ENCODE measurements around the gene RAB27A.

- TF ChIP-seq, protein P1, sequence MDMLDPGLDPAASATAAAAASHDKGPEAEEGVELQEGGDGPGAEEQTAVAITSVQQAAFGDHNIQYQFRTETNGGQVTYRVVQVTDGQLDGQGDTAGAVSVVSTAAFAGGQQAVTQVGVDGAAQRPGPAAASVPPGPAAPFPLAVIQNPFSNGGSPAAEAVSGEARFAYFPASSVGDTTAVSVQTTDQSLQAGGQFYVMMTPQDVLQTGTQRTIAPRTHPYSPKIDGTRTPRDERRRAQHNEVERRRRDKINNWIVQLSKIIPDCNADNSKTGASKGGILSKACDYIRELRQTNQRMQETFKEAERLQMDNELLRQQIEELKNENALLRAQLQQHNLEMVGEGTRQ (IDR thresholded peaks at IDR 0.05; ENCODE audit: low read length) = no peak
- TF ChIP-seq, protein P2, sequence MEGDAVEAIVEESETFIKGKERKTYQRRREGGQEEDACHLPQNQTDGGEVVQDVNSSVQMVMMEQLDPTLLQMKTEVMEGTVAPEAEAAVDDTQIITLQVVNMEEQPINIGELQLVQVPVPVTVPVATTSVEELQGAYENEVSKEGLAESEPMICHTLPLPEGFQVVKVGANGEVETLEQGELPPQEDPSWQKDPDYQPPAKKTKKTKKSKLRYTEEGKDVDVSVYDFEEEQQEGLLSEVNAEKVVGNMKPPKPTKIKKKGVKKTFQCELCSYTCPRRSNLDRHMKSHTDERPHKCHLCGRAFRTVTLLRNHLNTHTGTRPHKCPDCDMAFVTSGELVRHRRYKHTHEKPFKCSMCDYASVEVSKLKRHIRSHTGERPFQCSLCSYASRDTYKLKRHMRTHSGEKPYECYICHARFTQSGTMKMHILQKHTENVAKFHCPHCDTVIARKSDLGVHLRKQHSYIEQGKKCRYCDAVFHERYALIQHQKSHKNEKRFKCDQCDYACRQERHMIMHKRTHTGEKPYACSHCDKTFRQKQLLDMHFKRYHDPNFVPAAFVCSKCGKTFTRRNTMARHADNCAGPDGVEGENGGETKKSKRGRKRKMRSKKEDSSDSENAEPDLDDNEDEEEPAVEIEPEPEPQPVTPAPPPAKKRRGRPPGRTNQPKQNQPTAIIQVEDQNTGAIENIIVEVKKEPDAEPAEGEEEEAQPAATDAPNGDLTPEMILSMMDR (IDR thresholded peaks at IDR 0.05; ENCODE audit: control extremely low read depth in 1 of 3, insufficient read depth in 1 of 3, low read depth in 1 of 3, low read length in 3 of 3) = no peak
- TF ChIP-seq, protein P3, sequence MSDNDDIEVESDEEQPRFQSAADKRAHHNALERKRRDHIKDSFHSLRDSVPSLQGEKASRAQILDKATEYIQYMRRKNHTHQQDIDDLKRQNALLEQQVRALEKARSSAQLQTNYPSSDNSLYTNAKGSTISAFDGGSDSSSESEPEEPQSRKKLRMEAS (IDR thresholded peaks at IDR 0.05) = no peak
- TF ChIP-seq, protein P4, sequence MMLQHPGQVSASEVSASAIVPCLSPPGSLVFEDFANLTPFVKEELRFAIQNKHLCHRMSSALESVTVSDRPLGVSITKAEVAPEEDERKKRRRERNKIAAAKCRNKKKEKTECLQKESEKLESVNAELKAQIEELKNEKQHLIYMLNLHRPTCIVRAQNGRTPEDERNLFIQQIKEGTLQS (IDR thresholded peaks at IDR 0.05; ENCODE audit: insufficient read depth, low read depth, low read length) = no peak
- TF ChIP-seq EP300 (IDR thresholded peaks at IDR 0.05; ENCODE audit: borderline replicate concordance in 1 of 2, low read depth in 2 of 2, low read length in 2 of 2) = no peak
- TF ChIP-seq ATF2 (IDR thresholded peaks at IDR 0.05; ENCODE audit: low read length) = no peak
- TF ChIP-seq TEAD4 (IDR thresholded peaks at IDR 0.05; ENCODE audit: low read depth, low read length) = no peak
- TF ChIP-seq CBX8 (IDR thresholded peaks at IDR 0.05; ENCODE audit: borderline replicate concordance, low read depth, low read length) = no peak
- no peak for TF ChIP-seq EZH2 (IDR thresholded peaks at IDR 0.05; ENCODE audit: low read depth, low read length, severe bottlenecking)
- no peak for TF ChIP-seq POLR2A (IDR thresholded peaks at IDR 0.05; ENCODE audit: control extremely low read depth in 1 of 2, low read depth in 2 of 2, low read length in 2 of 2)
- no peak for TF ChIP-seq SP2 (IDR thresholded peaks at IDR 0.05; ENCODE audit: low read length)
- TF ChIP-seq, protein P5, sequence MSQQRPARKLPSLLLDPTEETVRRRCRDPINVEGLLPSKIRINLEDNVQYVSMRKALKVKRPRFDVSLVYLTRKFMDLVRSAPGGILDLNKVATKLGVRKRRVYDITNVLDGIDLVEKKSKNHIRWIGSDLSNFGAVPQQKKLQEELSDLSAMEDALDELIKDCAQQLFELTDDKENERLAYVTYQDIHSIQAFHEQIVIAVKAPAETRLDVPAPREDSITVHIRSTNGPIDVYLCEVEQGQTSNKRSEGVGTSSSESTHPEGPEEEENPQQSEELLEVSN (IDR thresholded peaks at IDR 0.05) = no peak
- TF ChIP-seq POLR2AphosphoS5 (IDR thresholded peaks at IDR 0.05; ENCODE audit: low read depth, low read length) = no peak
These were observed 23.1 kb downstream of the RAB27A start for GRCh38 chr15:55266547-55266946.
